Measurements from ENCODE around the gene PEAK1. TPM values are rescaled to one million over a fixed set of nuclear protein-coding genes. Genes with fewer than 3 reads are reported as not detected.
"Not testable (repeated sequence)": the region's sequence is repeated elsewhere in the genome, so short reads cannot be mapped to it uniquely, and the experiment has no call there.

Gene PEAK1
- total RNA-seq, 1 donor from 2014 or later, result 99.7 TPM

- DNase-seq, result no peak
Measured at GRCh38 chr15:77425104-77425503, 5.2 kb upstream of the PEAK1 start.

DNA sequence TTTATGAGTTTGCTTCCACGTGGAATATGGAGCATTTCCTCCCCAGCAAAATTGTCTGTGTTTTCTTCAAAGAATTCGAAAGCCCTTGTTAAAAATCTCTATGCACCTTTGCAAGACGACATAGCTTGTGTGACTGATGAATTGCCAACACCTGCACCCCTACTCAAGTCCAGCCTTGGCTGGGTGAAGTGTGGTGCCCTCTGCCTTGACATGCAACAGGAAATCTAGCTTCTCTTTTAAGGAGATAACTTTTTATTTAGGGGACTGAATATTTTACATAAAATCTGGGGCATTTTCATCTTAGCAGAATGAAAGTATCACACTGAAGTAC, 1.4 kb upstream of the PEAK1 start:
- DNase-seq, result no peak

DNA sequence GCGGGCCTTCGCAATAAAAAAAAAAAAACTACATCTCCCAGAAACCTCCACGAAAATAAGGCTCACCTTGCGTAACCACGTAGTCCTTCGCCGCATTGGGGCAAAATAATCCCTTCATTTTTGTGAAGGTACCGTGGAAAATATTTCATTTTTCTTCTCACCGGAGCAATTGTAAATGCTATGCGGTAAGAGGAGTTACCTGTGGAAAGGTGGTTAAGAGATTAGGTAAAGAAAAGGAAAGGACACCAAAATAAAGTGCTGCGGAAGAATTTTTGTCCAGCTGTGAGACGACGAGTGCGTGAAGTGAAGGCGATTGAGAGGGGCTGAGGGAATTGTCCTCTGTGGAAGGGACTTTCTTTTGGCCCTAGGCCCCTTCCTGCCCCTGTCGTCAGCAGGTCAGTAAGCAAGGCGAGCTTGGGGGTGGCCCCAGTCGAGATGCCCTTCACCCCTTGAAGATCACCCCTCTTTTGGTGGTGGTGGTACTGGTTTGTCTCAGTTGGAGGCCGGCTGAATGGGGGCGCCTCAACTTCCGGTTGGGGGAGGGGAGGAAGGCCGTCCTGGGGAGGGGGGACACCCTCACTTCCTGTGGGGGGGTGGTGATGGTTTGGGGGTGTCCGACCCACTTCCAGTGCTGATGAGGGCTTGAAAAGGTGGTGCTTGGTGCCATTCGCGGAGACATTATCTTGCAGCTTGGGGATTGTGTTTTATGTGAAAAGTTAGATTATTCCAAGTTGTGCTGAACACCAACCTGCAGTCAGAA, 886 bp upstream of the PEAK1 start, which contains the start of gene HMG20A:
TSS of gene HMG20A (plus strand) at position 279 of the 760 bp plus-strand sequence. CDS start 37,520 bp downstream, outside the sequence.
- DNase-seq, result peak; percentile 96

DNA sequence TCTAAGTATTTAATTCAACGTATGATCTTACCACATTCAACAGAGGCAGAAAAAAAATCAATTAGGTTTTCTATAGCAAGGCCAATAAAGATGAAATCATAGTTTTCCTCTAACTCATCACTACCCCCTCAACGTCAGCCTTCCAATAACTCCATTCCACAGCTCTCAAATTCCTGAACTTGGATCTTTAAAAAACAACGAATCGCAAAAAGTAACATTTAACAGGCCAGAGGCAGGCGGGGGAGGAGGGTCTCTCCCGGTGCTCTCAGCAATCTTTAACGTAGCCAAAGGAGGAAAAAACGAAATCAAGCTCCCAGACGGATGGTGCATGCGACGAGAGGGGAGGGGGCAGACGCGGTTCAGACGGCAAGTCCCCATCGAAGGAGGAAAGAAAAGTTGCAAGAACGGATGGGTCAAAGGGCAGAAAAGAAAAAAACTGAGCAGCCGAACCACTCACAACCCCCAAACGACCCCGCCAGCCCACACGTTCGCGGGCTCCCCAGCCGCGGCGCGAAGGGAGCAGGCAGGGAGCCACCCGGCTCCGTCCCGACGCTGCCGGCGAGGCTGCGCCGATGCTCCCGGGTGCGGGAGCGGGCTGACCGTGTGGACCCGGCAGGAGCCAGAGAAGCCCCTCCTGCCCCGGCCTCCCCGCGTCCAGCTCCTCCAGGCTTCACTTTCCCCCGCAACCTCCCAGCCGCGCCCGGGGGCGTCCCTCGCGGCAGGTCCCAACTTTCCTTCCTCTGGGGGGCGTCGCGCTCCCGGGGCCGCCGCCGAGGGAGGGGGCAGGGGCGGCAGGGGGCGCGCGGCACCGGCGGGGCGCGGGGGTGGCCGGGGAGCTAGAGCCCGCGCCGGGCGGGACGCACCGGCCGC, 703 bp downstream of the PEAK1 start:
- DNase-seq, result peak; percentile 85

DNA sequence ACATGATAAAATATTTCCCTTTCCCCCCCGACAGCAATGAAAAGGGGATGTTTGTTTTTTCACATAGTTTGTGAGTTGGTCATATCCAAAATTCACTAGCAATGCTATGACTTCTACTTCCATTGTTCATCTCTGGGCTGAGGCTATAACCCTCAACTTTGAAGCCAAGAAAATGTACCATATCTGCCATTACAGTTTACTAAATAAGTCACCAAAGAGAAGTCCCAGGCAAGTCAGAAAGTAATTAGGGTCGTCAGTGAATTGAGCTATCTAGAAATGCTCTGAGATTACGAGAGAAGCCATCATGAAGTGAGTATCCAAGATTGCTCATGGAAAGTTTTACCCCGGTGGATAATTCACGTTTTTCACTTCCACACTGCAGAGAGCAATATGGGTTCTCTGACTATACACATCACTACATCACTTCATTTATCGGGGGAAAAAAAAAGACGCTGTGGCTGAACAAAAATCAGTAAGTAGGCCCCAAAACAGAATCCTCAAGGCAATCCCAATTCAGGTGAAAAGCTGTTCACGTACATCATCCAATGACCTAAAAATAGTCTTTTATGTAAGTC, 1.4 kb downstream of the PEAK1 start:
- DNase-seq, result peak; percentile 85

- DNase-seq, result peak; percentile 30
Measured at GRCh38 chr15:77417602-77418001, 2.3 kb downstream of the PEAK1 start.

DNA sequence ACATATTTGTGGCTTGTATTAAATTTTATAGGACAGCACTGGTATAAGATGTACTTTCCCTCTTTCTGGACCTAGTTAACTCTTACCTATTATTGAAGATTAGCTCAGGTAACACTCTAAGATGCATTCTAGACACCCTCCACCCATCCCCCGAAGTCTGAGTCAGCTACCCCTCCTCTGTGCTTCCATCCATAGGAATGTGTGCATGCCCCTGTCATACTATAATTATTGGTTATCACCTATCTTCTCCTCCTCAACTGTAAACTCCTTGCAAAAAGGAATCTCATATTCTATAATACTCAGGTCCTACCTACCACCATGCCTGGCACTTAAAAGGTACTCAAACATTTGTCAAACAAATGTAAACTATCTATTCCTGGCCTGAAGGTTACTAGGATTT, 3.0 kb downstream of the PEAK1 start:
- DNase-seq, result no peak

GRCh38 chr15:77416148-77416455, 3.8 kb downstream of the PEAK1 start:
- no peak for DNase-seq

- DNase-seq, result no peak
Measured at GRCh38 chr15:77415450-77416147, 4.3 kb downstream of the PEAK1 start.

GRCh38 chr15:77414789-77415442, 5.0 kb downstream of the PEAK1 start:
- no peak for DNase-seq

- DNase-seq, result no peak
Measured at GRCh38 chr15:77413699-77414349, 6.1 kb downstream of the PEAK1 start.

DNA sequence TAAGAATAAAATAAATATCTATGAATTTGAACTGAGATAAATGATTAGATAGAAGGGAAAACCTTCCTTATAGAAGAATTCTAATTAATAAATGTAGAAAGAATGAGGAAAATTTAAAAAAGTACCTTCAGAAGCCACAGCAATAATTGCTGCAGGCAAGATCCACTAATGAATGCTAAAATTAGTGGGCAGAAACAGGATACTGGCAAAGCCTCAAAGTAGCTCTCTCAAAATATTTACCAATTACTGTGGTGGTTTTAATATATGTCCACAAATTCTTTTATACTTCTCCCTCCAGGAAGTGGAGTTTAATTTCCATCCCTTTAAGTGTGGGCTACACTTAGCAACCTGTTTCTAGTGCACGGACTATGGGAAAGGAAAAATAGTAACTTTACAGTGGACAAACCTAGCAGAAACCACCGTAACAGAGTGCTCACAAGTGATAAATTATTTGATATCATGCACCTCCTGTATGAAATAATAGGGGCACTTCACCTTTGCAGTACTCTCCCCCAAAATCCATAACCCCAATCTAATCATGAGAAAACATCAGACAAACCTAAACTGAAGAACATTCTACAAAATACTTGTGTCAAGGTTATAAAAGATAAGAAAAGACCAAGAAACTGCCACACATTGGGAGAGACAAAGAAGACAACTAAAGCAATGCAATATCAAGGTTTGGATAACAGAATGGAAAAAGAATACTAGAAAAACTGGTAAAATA, 6.8 kb downstream of the PEAK1 start:
- no peak for DNase-seq

DNA sequence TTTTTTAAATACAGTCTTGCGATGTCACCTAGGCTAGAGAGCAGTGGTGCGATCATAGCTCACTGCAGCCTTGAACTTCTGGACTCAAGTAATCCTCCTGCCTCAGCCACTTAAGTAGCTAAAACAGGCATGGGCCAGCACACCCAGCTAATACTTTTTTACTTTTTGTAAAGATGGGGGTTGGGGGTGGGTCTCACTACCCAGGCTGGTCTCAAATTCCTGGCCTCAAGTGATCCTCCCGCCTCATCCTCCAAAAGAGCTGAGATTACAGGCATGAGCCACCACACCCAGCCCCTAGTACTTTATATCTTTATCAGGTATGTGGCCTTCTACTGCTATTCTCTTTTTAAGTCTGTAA, 8.3 kb downstream of the PEAK1 start:
- DNase-seq, result no peak

- DNase-seq, result no peak
Measured at GRCh38 chr15:77410701-77411618, 8.9 kb downstream of the PEAK1 start.

DNA sequence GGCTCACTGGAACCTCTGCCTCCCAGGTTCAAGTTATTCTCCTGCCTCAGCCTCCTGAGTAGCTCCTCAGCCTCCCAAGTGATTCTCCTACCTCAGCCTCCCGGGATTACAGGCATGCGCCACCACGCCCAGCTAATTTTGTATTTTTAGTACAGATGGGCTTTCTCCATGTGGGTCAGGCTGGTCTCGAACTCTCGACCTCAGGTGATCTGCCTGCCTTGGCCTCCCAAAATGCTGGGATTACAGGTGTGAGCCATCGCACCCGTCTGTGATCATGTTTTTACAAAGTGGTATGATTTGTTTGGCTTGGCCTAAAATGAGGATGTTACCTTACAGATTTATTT, 9.8 kb downstream of the PEAK1 start:
- not testable (repeated sequence) for DNase-seq

DNA sequence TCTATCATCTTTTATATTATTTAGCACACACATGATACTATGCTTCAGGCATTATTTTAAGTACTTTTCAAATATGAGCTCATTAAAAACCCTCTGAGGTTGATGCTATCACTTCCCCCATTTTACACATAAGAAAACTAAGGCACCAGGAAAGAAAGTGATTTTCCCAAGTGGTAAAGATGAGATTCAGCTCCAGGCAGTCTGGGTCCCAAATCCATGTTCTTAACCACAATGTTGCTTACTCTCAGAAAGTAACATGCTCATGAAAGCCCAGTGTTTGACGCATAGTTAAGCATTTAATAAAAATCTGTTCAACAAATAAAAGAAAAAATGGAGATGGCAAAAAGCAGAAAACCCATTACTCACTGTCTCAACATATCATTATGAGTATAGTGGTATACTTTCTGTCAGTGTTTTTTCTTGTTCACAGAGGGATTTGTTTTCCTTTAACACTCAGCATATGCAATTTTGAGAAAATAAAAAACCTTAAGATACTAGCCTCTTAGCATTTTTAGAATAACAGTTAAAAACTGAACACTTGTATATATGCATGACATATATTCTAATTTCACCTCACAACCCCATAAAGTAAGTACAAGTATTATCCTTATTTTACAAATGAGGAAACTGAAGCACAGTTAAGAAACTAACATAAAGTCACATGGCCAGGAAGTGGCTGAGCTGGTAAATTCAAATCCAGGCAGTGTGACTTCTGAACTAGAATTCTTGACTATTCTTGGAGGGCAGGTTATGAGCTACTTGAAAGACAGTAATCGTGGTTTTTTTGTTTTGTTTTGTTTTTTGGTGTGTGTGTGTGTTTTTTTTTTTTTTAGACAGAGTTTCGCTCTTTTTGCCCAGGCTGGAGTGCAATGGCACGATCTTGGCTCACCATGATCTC, 10.4 kb downstream of the PEAK1 start:
- DNase-seq, result no peak

DNA sequence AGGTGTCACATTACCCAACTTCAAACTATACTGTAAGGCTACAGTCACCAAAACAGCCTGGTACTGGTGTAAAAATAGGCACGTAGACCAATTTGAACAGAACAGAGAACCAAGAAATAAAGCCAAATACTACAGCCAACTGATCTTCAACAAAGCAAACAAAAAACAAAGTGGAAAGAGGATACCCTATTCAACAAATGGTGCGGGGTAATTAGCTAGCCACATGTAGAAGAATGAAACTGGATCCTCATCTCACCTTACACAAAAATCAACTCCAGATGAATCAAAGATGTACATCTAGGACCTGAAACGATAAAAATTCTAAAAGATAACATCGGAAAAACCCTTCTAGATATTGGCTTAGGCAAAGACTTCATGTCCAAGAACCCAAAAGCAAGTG, 13.1 kb downstream of the PEAK1 start:
- no peak for DNase-seq

DNA sequence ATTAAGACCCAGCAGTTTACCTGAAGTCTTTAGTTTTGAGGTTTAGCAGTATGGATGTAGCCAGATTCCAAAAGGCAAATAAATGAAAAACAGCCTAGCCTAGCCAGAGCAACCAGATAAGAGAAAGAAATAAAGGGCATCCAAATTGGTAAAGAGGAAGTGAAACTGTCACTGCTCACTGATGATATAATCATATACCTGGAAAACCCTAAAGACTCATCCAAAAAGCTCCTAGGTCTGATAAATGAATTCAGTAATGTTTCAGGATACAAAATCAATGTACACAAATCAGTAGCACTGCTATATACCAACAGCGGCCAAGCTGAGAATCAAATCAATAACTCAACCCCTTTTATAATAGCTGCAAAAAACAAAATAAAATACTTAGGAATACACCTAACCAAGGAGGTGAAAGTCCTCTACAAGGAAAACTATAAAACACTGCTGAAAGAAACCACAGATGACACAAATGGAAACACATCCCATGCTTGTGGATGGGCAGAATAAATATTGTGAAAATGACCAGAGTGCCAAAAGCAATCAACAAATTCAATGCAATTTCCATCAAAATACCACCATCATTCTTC, 13.6 kb downstream of the PEAK1 start:
- not testable (repeated sequence) for DNase-seq
